Measurements from ENCODE around the gene TRMT112.

DNA sequence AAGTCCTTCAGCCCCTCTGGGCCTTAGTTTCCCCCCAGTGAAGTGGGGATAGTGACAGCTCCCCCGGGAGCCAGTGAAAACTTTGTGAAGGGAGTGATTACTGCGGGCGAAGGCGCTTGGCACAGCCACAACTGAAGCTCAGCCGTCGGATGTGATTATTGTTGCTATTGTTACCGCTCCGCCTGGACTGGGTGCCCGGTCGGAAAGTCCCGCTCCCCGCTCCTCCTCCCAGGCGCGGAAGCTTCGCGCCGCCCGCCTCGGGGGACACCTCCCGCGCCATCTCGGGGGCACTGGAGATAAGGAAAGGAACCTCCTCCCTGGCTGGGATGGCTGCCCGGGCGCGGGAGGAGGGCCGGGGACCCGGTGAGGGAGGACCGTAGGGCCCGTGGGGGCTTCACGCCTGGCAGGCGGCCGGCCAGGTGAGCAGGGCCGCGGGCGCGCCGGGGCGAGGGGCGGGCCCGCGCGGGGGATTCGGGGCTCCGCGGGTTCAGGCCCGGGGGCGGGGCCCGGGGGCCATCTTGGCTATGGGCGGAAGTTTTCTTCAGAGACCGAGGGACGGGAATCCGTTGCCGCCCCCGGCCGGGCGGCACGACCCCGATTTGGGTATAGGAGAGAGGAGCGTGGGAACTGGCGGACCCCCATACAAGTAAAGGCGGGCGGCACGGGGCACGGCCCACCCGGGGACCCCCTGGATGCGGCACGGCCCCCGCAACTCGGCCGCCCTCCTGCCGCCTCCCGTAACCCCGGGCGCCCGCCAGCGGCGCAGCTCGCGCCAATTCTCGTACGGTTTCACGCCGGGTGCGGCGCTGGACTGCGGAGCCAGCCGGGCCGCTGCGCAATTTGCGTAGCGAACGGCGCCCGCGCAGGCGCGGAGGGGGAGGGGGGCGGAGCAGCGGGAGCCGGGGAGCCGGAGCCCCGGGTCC, 32.1 kb downstream of the TRMT112 start, which contains the start of gene GPR137:
- TF ChIP-seq, protein P1, sequence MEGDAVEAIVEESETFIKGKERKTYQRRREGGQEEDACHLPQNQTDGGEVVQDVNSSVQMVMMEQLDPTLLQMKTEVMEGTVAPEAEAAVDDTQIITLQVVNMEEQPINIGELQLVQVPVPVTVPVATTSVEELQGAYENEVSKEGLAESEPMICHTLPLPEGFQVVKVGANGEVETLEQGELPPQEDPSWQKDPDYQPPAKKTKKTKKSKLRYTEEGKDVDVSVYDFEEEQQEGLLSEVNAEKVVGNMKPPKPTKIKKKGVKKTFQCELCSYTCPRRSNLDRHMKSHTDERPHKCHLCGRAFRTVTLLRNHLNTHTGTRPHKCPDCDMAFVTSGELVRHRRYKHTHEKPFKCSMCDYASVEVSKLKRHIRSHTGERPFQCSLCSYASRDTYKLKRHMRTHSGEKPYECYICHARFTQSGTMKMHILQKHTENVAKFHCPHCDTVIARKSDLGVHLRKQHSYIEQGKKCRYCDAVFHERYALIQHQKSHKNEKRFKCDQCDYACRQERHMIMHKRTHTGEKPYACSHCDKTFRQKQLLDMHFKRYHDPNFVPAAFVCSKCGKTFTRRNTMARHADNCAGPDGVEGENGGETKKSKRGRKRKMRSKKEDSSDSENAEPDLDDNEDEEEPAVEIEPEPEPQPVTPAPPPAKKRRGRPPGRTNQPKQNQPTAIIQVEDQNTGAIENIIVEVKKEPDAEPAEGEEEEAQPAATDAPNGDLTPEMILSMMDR (IDR thresholded peaks at IDR 0.05) = peak in 1 of 6 experiments; percentile 6
- peak in 1 of 2 donors; percentile 44 for TF ChIP-seq POLR2A (IDR thresholded peaks at IDR 0.05)
